Measurements from ENCODE around the gene EXOC6.
"Not testable (repeated sequence)": the region's sequence is repeated elsewhere in the genome, so short reads cannot be mapped to it uniquely, and the experiment has no call there.

EXOC6 gene

DNA sequence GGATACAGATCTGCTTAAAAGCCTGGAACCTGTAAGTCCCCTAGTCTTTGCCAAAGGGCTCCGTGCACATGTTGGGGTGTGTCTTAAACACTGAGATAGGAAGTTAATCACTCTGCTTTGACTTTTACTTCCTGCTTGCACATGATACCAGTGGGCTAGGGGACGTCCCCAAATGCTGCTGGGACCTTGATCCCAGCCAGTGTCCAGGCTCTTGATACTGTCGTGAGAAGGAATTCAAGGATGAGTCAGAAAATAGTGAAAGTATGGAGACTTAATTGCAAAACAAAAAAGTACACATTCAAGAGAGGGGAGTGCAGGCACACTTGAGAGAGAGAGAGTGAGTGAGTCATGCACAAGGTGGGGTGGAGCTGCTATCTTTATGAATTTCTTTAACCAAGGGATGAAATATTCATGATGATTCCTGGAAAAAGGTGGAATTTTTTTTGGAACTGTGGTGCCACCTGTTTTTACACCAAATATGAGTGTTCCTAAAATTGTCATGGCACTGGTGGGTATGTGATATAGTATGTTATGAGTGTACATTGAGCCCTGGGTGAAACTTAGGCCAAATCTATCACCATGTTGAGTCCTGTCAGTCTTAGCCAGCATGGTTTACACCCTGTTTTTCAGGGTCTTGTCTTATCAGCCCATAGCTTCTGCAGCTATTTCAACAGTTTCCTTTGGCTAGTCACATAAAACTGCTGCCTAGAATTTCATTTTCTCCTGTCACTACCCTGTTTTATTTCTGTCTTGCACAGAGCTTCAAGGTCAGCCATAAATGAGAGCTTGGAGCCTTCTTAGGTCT is 123.9 kb downstream of the EXOC6 start:
- H3K27ac ChIP-seq: no peak overlapping the region
- H3K4me3 ChIP-seq: no peak overlapping the region
- TF ChIP-seq, protein P1, sequence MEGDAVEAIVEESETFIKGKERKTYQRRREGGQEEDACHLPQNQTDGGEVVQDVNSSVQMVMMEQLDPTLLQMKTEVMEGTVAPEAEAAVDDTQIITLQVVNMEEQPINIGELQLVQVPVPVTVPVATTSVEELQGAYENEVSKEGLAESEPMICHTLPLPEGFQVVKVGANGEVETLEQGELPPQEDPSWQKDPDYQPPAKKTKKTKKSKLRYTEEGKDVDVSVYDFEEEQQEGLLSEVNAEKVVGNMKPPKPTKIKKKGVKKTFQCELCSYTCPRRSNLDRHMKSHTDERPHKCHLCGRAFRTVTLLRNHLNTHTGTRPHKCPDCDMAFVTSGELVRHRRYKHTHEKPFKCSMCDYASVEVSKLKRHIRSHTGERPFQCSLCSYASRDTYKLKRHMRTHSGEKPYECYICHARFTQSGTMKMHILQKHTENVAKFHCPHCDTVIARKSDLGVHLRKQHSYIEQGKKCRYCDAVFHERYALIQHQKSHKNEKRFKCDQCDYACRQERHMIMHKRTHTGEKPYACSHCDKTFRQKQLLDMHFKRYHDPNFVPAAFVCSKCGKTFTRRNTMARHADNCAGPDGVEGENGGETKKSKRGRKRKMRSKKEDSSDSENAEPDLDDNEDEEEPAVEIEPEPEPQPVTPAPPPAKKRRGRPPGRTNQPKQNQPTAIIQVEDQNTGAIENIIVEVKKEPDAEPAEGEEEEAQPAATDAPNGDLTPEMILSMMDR (IDR thresholded peaks at IDR 0.05): no peak
- DNase-seq (ENCODE audit: low spot score): no peak

DNA sequence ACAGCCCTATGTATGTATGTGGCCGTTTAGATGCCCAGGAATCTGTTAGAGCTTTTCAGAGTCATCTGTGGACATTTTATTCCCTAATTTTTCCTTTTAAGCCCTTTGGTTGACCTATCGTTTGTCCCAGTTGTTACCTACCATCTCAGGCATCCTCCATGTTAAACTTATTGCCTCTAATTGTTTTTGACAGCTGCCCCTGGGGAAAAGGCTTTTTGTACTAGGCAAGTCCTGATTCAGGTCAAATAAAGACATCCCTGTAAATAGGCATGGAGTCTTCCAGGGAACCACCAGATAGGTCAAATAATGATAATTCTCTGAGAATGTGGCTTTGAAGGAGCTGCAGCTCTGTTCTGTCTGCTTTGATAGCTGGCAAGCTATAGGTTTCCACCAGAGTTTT is 124.6 kb downstream of the EXOC6 start:
- Histone ChIP-seq H3K4me3 (no peak overlapping the region), H3K27ac (no peak overlapping the region)
- DNase-seq (ENCODE audit: low spot score): no peak
- TF ChIP-seq, protein P1 (IDR thresholded peaks at IDR 0.05): no peak

DNA sequence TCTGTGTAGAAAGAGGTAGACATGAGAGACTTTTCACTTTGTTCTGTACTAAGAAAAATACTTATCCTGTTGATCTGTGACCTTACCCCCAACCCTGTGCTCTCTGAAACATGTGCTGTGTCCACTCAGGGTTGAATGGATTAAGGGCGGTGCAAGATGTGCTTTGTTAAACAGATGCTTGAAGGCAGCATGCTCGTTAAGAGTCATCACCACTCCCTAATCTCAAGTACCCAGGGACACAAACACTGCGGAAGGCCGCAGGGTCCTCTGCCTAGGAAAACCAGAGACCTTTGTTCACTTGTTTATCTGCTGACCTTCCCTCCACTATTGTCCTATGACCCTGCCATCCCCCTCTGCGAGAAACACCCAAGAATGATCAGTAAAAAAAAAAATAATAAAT is 128.0 kb downstream of the EXOC6 start:
- H3K27ac ChIP-seq; DNase-seq (ENCODE audit: low spot score): not testable (repeated sequence)

DNA sequence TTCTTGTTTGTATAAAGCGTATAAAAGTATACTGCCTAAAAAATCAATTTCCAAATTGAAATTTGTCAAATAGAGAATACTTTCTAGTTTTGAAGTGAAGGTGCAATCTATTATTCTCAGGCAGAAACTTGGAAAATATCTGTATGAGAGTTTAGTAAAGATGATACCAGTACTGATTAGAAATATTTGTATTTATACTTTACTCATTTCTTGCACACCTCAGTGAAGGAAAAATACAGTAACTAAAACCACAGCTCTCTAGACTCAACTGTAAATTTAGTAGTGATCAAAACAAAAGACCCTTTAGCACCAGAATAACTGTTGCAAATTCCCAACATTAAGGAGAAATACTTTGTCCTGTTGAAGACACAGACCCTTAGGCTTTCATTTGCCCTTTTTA is 140.9 kb downstream of the EXOC6 start:
- DNase-seq (ENCODE audit: low spot score): no peak
- H3K4me3 ChIP-seq: no peak overlapping the region
- no peak overlapping the region for H3K27ac ChIP-seq
- TF ChIP-seq, protein P1 (IDR thresholded peaks at IDR 0.05): no peak

More for the DNA sequence above, 128.0 kb downstream of the EXOC6 start:
- not testable (repeated sequence) for H3K4me3 ChIP-seq

DNA sequence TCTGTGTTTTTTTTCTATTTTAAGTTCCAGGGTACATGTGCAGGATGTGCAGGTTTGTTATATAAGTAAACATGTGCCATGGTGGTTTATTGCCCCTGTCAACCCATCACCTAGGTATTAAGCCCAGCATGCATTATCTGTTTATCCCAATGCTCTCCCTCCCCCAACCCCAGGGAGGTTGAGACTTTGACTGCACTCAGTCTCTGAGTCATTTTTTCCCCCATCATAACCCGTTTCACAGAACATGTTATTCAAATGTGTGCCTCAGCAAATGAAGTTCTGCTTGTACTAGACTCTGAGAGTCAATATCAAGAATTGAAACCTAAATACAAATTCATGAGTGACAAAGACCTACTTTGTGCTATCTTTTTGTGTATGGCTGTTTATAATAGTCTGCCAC is 142.3 kb downstream of the EXOC6 start:
- Histone ChIP-seq H3K4me3 (no peak overlapping the region), H3K27ac (no peak overlapping the region)
- DNase-seq (ENCODE audit: low spot score): no peak
- TF ChIP-seq, protein P1 (IDR thresholded peaks at IDR 0.05): no peak

DNA sequence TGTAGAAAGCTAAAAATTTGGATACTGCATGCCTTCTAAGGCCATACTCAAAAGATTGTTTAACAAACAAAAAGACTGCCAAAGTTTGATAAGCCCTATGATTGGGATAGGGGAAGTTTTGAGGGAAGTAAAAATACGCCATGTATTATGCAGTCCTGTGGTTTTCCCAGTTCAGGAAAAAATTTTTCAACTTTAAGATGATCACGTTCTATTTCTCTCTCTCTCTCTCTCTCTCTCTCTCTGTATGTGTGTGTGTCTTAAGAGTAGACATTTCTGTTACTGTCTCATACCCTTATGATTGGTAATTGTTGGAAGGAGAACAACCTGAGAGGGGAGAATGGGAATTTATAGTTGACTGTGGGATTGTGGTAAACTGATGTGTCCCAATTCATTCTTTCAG is 143.2 kb downstream of the EXOC6 start:
- DNase-seq (ENCODE audit: low spot score): no peak
- TF ChIP-seq, protein P1 (IDR thresholded peaks at IDR 0.05): no peak
- H3K4me3 ChIP-seq: no peak overlapping the region
- H3K27ac ChIP-seq: no peak overlapping the region

DNA sequence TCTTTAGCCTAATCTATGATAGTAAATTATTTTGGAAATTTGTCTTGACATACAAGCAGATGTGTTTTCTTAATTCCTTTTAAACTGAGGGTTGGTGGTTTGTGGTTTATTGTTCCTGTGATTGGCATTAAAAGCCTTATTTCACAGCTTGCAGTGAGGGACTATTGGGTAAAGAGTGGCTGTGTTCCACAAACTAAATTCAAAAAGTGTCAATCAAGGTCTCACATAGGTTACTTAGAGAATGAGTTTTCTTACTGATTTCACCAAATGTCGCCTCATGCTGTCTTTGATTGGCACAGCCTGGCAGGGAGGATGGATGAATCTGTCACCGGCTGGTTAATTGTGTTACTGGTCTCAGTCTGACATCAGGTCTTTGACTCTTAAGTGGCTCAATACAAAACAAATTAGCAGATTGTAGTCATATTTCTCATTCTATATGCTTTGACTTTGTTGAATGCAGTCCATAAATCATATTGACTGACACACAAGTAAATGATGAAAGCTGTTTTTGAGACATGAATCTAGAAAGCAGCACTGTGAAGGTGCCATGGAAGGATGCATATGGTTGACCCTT is 145.5 kb downstream of the EXOC6 start:
- DNase-seq (ENCODE audit: low spot score): no peak
- TF ChIP-seq, protein P1 (IDR thresholded peaks at IDR 0.05): no peak
- Histone ChIP-seq H3K4me3 (no peak overlapping the region), H3K27ac (no peak overlapping the region)

All from coronary artery (tissue), 2 donors.